T-helper 2 cell (primary cell): Measurements from ENCODE around the gene DCTN1.

ENCODE experiments used
- DNase-seq, 5 experiments: peaks; one replicate each; pipeline versions ENCODE4 v3.0.0 to v3.0.0-alpha.2; 2012 to 2022

The DCTN1 gene

GRCh38 chr2:74413001-74413698 is 33.0 kb upstream of the DCTN1 start:
- no peak for DNase-seq

DNA sequence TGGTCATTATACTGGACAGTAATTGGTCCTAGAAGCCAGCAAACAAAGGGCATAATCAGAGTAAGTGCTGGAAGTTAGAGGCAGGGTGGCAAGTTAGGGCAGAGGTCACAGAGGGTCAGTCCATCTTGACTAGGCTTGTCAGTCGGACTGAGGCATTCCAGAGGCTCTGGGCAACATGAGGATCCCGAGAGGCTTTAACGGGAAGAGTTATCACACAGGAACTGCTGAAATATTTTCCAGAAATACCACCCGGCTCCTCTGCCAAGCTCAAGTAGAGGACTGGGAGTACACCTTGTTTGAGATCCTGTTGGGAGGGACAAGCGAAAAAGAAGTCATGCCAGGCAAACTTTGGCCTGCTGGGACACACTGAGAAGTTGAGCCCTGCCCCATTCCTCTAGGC is 27.6 kb upstream of the DCTN1 start:
- DNase-seq: no peak

DNA sequence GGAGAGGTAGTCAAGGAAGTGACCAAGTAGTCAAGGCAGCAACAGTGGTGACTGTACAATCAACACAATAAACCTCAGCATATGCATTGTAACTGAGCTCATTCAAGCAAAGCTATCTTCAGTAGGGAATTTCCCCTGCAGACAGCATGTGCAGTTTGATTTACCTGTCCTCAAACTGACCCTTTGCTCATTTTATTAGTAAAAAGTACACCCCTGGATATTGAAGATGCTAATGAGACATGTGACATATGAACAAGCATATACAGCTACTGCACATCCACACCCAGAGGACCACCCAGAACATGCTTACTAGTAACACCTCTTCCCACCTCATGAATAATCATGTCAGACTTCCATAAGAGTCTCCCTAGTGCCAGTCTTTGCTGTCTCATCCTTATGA is 25.9 kb upstream of the DCTN1 start:
- DNase-seq: no peak

GRCh38 chr2:74401891-74402290 is 21.8 kb upstream of the DCTN1 start:
- DNase-seq: no peak

DNA sequence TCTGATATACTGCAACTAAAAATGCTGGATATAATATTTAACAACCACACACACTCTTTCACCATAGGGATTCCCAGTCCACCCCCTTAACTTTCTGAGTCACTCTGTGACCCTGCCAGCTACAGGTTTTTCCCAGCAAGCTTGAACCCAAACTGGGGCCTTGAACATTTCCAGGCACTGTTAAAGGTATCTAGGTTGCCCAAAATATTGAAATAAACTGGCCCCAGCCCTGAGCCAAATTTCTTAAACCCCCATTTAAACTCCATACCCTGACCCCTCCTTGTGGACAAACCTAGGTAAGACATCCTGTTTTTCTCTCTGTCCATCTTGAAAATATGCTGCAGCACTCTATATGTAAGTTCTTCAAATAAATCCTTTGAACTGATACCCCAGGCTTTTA is 19.7 kb upstream of the DCTN1 start:
- peak in 1 of 5 experiments; percentile 56 for DNase-seq

- no peak for DNase-seq
Measured at GRCh38 chr2:74396149-74396548, 16.0 kb upstream of the DCTN1 start.

DNA sequence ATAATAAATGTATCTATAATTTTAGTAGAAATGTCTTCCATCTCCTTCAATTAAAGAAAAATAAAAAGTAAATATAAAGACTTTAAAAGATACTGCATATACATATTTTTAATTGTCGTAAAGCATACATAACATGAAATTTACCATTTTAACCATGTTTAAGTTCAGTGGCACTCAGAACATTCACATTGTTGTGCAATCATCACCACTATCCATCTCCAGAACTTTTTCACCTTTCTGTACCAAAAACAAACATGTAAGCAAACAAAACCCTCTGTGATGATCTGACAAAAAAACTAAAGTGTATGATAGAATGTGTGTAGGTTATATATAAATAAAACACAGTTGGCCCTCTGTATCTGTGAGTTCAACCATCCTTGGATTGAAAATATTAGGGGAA is 13.4 kb upstream of the DCTN1 start:
- no peak for DNase-seq

- DNase-seq: no peak
Measured at GRCh38 chr2:74392449-74392743, 12.3 kb upstream of the DCTN1 start.

GRCh38 chr2:74391580-74392448 is 11.7 kb upstream of the DCTN1 start:
- peak; percentile 88 to 96 (median 91) for DNase-seq

GRCh38 chr2:74391209-74391579 is 11.1 kb upstream of the DCTN1 start:
- peak in 2 of 5 experiments; percentile 3 to 39 for DNase-seq

DNA sequence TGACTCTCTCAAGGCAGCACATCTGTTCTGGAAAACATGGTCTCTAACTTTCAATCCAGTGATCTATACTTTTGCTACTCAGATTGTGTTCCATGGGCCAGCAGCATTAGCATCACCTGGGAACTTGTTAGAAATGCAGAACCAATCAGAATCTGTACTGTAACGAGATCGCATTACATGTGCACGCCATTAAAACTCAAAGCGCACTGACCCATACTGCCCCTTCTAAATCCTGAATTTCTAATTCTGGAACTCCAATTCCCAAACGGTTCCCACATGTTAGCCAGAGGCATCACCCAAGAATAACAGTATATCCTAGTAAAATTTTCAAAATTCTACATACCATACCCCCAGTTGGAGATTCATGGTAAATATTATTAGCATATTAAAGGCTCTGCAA is 10.5 kb upstream of the DCTN1 start:
- no peak for DNase-seq

DNA sequence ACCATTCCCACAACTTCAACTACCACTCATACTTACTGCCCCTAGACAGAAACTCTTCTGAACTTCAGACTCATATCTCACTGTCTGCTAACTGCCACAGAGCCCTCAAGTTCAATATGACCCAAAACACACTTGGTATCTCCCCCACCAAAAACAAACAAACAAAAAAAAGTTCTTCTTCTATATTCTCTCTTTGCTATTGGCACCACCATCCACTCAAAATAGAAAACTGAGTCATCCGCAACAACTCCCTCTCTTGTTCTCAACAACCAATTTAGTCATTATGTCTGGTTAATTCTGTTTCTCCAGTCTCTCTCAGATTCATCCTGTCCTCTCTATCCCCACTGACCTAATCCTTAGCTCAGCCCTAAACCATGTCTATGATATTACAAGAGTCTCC is 7.2 kb upstream of the DCTN1 start:
- peak in 1 of 5 experiments; percentile 23 for DNase-seq

- DNase-seq: no peak
Measured at GRCh38 chr2:74385396-74385795, 5.3 kb upstream of the DCTN1 start.

DNA sequence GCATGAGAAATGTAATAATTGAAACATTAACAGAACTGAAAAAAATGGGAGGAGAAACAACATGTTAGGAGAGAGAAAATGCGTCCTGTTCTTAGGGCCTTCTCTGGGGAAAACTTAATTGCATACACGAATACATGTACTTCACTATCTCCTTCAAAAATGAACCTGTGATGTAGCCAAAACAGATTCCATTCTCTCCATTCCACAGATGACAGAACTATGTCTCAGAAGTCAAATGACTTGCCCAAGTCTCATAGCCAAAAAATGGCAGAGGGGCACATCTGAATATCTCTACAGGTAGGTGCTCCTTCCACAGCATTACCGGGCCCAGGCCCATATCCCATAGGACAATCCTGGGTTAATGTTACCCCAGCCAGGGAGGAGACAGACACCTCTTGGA is 3.9 kb upstream of the DCTN1 start:
- no peak for DNase-seq

DNA sequence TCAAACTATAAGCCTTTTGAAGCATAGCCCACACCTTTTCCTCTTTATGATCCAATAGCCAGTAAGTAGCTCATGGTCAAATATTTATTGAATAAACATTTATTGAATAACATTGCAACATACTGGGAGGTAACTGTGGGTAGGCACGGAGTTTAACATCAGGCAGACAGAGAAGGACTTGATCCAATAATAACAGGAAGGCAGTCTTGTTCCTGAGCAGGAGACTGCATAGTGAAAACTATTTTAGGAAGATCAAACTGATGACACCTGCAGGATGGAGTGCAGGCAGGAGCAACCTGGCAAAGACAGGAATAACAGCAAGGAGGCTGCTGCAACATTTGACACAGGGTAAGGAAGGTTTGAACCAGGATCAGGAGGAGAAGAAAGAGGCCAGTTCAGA is 3.1 kb upstream of the DCTN1 start:
- no peak for DNase-seq

DNA sequence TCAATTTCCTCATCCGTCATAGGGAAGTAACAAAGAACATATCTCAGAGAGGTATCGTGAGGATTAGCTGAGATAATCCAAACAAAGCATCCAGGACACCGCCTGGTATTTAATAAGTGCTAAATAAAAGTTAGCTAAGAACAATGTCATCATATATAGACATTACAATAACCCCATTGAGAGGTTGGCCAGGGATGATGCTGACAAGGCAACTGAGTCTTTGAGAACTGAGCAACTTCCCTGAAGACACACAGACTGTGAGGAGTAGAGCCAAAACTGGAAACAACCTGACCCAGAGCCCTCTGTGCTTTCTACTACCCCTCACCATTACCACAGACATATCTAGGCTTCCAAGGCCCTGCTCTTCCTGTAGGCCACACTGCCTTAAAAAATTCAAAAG is 1.6 kb upstream of the DCTN1 start:
- DNase-seq: no peak

GRCh38 chr2:74378007-74378406 is 2.1 kb downstream of the DCTN1 start:
- DNase-seq: no peak

DNA sequence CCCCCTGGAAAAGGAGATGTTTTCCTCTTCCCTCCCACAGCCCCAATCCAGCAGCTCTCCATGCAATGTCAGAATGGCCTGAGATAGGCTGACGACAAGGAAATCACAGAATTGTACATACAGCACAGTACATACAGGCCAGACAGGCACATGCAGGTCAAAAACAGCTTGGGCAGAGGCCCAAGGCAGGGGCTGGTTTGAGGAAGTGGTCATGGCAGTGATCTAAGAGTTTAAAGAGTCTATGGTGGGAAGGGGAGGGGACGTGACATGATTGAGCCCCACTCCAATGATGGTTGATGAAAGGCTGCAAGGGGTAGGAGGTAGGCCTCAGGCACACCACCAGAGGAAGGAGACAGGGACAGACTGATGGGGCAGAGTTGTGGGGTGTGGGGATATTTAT is 4.3 kb downstream of the DCTN1 start:
- DNase-seq: no peak

DNA sequence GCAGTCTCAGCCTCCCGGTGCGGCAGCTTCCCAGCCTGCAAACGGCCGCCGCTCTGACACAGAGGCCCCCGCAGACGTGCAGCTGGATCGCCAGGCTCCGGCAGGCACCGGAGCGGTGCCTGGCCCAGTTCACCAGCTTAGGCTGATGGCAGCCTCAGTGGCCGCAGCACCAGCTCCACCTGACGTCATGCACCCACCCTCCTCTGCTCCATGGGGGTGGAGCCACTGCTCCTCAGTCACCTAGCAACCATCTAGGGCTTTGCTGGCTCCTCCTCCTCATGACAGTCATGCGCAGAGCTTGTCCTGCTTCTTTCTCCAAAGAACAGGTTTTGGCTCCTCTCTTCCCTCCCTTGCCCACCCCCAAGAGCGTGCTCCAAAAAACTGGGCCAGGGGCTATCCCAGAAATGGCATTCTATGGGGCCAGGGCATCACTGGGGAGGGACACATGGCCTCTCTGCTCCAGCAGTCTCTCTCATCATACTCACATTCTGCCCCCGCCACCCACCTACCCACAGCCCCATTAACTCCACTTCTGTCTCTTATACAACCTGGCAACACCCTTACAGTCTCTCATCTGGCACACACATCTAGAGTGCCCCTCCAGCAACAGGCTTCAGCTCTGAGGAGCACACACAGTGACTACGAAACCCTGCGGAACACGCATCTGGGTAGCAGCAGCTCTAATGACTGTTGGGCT is 5.5 kb downstream of the DCTN1 start:
- no peak for DNase-seq

DNA sequence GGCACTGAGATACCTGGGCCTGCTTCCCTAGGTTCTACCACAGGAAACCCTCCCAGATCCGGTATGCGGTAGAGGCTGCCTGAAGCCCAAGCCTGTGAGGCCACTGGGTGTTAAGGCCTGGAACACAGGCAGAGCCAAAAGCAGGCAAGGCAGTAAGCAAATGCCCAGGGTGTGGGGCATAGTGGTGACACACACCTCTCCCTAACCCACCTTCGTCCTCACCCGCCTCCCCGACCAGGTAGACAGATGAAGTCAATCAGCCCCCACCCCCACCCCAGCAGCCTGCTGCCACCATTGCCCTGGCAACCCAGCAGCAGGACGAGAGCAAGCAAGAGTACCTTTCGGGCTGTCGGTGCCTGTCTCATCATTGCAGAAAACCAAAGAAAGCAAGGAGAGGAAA is 6.1 kb downstream of the DCTN1 start:
- no peak for DNase-seq

- DNase-seq: no peak
Measured at GRCh38 chr2:74373221-74373676, 6.9 kb downstream of the DCTN1 start.

GRCh38 chr2:74372674-74373073 is 7.4 kb downstream of the DCTN1 start:
- no peak for DNase-seq

- DNase-seq: no peak
Measured at GRCh38 chr2:74371421-74371820, 8.7 kb downstream of the DCTN1 start.

DNA sequence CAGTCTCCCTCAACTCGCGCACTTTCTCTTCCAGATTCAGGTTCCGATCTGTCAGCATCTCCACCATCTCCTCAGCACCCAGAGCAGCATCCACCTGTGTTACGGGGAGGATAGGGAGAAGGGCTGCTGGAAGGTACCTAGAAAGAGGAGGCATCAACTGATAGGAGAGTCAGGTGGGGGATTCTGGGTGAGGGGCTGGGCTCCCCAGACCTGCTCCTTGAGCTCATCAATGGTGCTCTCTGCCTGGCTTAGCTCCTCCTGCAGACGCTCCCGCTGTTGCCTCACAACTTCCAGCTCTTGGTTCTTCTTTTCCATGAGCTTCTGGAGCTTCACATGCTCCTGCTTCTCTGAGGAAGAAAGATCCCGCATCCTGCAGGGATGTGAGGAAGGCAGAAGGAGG is 10.1 kb downstream of the DCTN1 start:
- DNase-seq: no peak
